ENCODE data around the gene GALNT16.
"Not testable (repeated sequence)": the region's sequence is repeated elsewhere in the genome, so short reads cannot be mapped to it uniquely, and the experiment has no call there.

The GALNT16 gene

DNA sequence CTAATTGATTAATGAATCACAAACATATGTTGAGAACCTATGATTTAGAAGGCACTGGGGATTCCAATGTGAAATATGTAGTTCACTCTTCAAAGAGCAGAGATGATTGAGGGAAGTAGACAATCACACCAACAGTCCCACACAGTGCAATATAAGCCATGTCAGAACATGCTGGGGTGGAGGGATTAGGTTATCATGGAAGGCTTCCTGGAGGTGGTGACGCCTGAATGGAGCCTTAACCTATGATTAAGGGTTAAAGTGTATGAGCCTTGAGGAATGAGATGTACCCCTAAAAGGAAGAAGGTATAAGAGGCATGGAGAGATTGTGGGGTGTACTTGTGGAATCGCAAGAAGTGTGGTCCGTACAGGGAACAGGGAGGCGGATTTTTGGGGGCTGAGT lies 106.8 kb downstream of the GALNT16 start:
- H3K9me3 Mint-ChIP-seq, result no peaks in the 10 kb centered on the region

DNA sequence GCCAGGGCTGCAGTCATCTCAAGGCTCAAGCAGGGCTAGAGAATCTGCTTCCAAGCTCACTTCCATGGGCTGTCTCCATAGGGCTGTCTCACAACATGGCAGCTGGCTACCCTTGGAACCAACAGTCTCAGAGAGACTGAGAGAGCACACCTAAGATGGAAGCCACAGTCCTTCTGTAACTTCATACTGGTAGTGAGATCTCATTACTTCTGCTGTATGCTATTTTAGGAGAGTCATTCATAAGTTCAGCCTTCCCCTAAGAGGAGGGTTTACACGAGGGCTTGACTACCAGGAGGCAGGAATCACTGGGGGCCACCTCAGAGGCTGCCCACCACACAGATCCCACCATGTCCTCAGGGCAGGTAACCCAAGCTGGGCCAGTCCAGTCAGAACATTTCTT lies 108.4 kb downstream of the GALNT16 start:
- ATAC-seq (no peak), DNase-seq (no peak)
- no peaks in the 10 kb centered on the region for H3K27me3 Mint-ChIP-seq
- no peak overlapping the region for H3K4me3 Mint-ChIP-seq
- no peak overlapping the region for H3K27ac Mint-ChIP-seq
- H3K9me3 Mint-ChIP-seq, result no peaks in the 10 kb centered on the region
- peaks cover 9% of the 10 kb centered on the region for H3K4me1 Mint-ChIP-seq

More for the DNA sequence above, 106.8 kb downstream of the GALNT16 start:
- ATAC-seq (no peak), DNase-seq (no peak)
- Mint-ChIP-seq H3K27me3 (no peaks in the 10 kb centered on the region), H3K27ac (no peak overlapping the region), H3K4me1 (no peaks in the 10 kb centered on the region), H3K4me3 (no peak overlapping the region)

DNA sequence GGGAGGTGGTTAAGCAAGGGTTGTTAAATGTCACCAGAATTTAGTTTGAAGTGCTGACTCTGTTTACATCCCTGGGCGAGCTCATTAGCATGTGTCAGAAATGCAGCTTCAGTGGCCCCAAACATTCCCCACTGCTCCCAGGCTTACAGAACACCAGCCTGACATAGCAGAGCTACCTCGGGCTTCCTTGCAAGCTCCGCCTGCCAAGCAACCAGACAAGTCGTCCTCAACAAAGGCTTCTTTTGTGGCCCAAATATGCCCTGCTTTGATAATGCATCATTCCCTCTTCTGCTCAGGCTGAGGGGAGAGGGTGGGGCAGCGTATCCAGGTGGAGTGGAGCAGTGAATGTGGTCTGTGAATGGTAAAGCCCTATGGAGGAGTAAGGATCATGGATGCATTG lies 110.1 kb downstream of the GALNT16 start:
- DNase-seq, result no peak
- no peak overlapping the region for H3K4me3 Mint-ChIP-seq
- peaks cover 0 to under 1% of the 10 kb centered on the region in 2 donors for H3K9me3 Mint-ChIP-seq
- ATAC-seq, result no peak
- H3K4me1 Mint-ChIP-seq, result peaks cover 24% of the 10 kb centered on the region
- no peaks in the 10 kb centered on the region for H3K27me3 Mint-ChIP-seq
- no peak overlapping the region for H3K27ac Mint-ChIP-seq

DNA sequence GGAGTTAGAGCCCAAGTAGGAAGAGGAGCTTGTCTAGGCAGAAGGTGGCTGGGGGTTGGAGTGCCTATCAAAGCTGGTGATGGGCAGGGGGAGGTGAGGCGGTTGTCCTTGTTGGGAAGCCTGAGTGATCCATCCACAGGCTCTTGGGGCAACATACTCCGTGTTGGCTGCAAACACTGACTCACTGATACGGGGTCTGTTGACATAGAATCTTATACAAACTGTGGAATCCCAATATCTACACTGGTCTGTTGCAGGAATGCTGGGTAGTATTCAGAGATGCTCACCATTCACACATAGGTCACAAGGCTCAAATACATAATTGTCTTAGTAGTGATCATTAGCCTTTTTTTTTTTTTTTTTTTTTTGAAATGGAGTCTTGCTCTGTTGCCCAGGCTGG lies 112.2 kb downstream of the GALNT16 start:
- DNase-seq, result no peak
- Mint-ChIP-seq H3K27me3 (no peaks in the 10 kb centered on the region), H3K9me3 (peaks cover 7 to 16% of the 10 kb centered on the region in 2 donors), H3K4me3 (no peak overlapping the region), H3K4me1 (peaks cover 24% of the 10 kb centered on the region), H3K27ac (peak overlapping the region in 1 of 2 donors; percentile 9)
- no peak for ATAC-seq

DNA sequence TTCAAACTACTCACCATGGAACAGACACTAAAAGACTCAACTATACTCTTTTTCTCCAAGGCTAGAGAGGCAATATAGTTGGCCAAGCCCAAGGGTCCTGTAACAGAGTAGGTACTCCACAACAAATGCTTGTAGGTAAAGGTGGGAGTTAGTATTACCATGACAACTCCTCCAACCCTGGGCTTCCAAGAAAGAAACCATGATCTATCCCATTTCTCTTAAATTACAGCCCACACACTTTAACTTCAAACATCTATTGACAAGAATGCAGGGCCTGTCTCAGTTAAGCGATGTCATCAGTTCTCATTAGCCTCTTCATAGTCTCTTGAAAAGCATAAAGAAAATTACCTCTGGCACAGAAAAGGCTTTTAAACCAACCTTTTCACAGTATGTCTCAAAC lies 113.1 kb downstream of the GALNT16 start:
- peaks cover 7 to 16% of the 10 kb centered on the region in 2 donors for H3K9me3 Mint-ChIP-seq
- peak overlapping the region in 1 of 2 donors; percentile 83 for H3K27ac Mint-ChIP-seq
- no peaks in the 10 kb centered on the region for H3K27me3 Mint-ChIP-seq
- ATAC-seq (peak; percentile 71), DNase-seq (no peak)
- peaks cover 24% of the 10 kb centered on the region for H3K4me1 Mint-ChIP-seq
- H3K4me3 Mint-ChIP-seq, result peak overlapping the region in 1 of 2 donors; percentile 63

DNA sequence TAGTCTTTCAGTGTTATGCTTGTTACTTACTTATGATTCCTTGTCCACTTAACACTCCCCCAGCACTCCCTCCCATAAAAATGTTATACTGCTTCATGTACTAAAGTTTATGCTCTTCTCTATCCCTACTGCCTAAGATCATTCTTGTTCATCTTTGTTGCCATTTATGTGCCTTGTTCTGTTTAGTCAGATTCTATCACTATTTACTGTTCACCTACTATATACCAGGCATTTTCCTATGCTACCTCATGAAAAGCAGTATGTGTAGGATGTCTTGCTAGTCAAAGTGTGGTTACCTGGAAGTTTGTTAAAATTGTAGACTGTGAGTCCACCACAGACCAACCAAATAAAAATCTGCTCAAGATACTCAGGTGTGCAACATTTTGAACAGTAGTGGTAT lies 114.3 kb downstream of the GALNT16 start:
- no peaks in the 10 kb centered on the region for H3K27me3 Mint-ChIP-seq
- peak overlapping the region; percentile 1 to 3 for H3K27ac Mint-ChIP-seq
- DNase-seq, result no peak
- no peak for ATAC-seq
- peaks cover 7 to 16% of the 10 kb centered on the region in 2 donors for H3K9me3 Mint-ChIP-seq
- peaks cover 24% of the 10 kb centered on the region for H3K4me1 Mint-ChIP-seq
- H3K4me3 Mint-ChIP-seq, result peak overlapping the region in 1 of 2 donors; percentile 2

DNA sequence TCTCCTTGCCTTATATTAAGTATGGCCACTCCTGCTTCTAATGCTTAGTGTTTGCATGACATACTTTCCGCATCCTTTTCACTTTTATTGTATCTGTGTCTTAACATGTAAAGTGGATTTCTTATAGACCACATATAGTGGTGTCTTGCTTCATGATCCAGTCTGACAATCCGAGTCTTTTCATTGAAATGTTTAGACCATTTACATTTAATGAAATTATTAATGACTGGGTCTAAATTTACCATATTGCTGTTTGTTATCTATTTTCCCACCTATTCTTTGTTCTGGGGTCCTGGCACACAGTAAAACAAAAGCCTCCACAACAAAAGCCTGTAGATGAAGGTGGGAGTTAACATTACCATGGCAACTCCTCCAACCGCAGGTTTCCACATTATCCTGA lies 115.2 kb downstream of the GALNT16 start:
- H3K4me1 Mint-ChIP-seq, result peaks cover 24% of the 10 kb centered on the region
- H3K27me3 Mint-ChIP-seq, result no peaks in the 10 kb centered on the region
- DNase-seq (no peak), ATAC-seq (no peak)
- H3K27ac Mint-ChIP-seq, result no peak overlapping the region
- H3K4me3 Mint-ChIP-seq, result no peak overlapping the region
- peaks cover 7 to 16% of the 10 kb centered on the region in 2 donors for H3K9me3 Mint-ChIP-seq

DNA sequence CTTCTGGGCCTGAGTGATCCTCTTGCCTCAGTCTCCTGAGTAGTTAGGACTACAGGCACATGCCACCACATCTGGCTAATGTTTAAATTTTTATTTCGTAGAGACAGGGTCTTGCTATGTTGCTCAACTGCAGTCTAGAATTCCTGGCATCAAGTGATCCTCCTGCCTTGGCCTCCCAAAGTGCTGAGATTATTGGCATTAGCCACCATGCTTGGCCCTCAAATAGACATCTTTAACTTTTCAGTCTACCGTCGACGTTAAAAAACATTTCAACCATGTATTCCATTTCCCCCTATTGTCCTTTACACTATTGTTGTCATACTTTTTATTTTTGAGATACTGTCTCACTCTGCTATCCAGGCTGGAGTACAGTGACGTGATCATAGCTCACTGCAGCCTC lies 115.8 kb downstream of the GALNT16 start:
- Mint-ChIP-seq H3K4me1 (peaks cover 24% of the 10 kb centered on the region), H3K4me3 (no peak overlapping the region), H3K27me3 (no peaks in the 10 kb centered on the region), H3K9me3 (peaks cover 7 to 16% of the 10 kb centered on the region in 2 donors), H3K27ac (no peak overlapping the region)
- ATAC-seq (no peak), DNase-seq (no peak)

DNA sequence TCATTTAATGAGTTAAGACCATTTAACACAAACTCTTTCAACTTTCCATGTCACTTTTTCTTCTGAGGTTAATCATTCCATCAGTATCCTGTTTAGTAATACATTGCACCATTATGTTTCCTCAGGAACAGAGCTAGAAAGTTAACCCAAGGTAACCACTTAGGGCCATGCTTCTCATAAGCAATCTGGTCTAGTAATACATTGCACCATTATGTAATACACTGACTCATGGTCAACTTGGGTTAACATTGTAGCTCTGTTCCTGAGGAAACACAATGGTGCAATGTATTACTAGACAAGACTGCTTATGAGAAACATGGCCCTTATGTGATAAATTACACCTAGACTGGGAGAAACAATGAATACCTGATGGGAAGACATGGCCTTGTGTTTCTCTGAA lies 116.5 kb downstream of the GALNT16 start:
- H3K27me3 Mint-ChIP-seq, result no peaks in the 10 kb centered on the region
- peaks cover 24% of the 10 kb centered on the region for H3K4me1 Mint-ChIP-seq
- no peak for DNase-seq
- no peak overlapping the region for H3K27ac Mint-ChIP-seq
- peaks cover 7 to 16% of the 10 kb centered on the region in 2 donors for H3K9me3 Mint-ChIP-seq
- ATAC-seq, result no peak
- no peak overlapping the region for H3K4me3 Mint-ChIP-seq

DNA sequence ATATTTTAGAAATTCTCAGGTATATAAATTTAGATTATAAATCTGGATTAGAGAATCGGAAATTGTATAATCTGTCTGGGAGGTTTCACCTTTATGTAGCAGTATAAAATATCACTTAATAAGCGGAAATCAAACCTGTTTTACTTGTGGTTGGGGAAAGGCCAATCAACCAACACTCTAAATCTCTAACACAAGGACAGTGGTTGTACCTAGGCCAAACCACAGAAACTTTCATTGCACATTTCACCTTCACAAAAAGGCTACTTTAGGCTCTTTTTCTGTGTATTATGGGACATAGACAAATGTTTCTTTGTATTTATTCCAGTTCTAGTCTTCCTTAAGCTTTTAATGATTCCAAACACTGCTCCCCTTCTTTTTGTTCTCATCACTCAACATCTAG lies 118.3 kb downstream of the GALNT16 start:
- no peak for ATAC-seq
- peaks cover 7 to 16% of the 10 kb centered on the region in 2 donors for H3K9me3 Mint-ChIP-seq
- H3K27ac Mint-ChIP-seq, result peak overlapping the region in 1 of 2 donors; percentile 68
- H3K4me3 Mint-ChIP-seq, result no peak overlapping the region
- no peak for DNase-seq
- H3K27me3 Mint-ChIP-seq, result no peaks in the 10 kb centered on the region
- H3K4me1 Mint-ChIP-seq, result peaks cover 16% of the 10 kb centered on the region

DNA sequence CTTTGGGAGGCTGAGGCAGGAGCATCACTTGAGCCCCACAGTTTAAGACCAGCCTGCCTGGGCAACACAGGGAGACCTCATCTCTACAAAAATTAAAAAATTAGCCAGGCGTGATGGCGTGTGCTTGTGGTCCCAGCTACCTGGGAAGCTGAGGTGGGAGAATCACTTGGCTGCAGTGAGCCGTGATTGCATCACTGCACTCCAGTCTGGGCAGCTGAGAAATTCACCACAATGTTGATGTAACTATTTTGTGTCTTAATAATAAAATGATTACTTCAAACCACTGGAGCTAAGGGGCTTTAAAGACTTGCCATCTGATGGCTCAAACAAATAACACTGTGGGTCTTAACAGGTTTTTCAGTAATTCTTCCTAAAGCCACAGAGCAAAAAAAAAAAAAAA lies 127.4 kb downstream of the GALNT16 start:
- H3K9me3 Mint-ChIP-seq, result no peaks in the 10 kb centered on the region
- H3K4me3 Mint-ChIP-seq, result no peak overlapping the region
- ATAC-seq (no peak), DNase-seq (no peak)
- peaks cover 34% of the 10 kb centered on the region for H3K4me1 Mint-ChIP-seq
- no peaks in the 10 kb centered on the region for H3K27me3 Mint-ChIP-seq
- H3K27ac Mint-ChIP-seq, result no peak overlapping the region

DNA sequence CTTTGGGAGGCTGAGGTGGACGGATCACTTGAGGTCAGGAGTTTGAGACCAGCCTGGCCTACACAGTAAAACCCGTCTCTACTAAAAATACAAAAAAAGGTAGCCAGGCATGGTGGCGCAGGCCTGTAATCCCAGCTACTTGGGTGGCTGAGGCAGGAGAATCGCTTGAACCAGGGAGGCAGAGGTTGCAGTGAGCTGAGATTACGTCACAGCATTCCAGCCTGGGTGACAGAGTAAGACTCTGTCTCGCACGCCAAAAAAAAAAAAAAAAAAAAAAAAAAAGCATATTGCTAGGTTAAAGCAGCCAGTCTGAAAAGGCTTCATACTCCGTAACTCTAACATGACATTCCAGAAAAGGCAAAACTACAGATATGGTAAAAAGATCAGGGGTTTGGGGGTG lies 131.4 kb downstream of the GALNT16 start:
- Mint-ChIP-seq H3K4me1 (peaks cover 63% of the 10 kb centered on the region), H3K4me3 (peak overlapping the region in 1 of 2 donors; percentile 33), H3K27ac (peak overlapping the region; percentile 39 to 40)
- not testable (repeated sequence) for H3K9me3 Mint-ChIP-seq, H3K27me3 Mint-ChIP-seq, ATAC-seq, DNase-seq

DNA sequence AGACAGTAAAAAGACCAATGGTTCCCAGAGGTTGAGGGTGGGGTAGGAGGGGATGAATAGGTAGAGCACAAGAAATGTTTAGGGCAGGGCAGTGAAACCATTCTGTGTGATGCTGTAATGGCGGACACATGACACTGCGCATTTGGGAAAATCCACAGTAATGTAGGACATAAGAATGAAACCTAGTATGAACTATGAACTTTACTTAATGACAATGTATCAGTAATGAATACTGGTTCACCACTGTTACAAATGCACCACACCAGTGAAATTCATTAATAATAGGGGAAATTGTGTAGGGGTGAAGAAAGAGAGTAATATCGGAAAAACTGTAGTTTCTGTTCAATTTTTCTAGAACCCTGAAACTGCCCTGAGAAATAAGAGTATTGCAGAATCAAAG lies 132.5 kb downstream of the GALNT16 start:
- no peak for DNase-seq
- H3K27ac Mint-ChIP-seq, result peak overlapping the region in 1 of 2 donors; percentile 7
- peaks cover 71% of the 10 kb centered on the region for H3K4me1 Mint-ChIP-seq
- H3K27me3 Mint-ChIP-seq, result no peaks in the 10 kb centered on the region
- H3K9me3 Mint-ChIP-seq, result no peaks in the 10 kb centered on the region
- no peak for ATAC-seq
- H3K4me3 Mint-ChIP-seq, result peak overlapping the region; percentile 6 to 33

DNA sequence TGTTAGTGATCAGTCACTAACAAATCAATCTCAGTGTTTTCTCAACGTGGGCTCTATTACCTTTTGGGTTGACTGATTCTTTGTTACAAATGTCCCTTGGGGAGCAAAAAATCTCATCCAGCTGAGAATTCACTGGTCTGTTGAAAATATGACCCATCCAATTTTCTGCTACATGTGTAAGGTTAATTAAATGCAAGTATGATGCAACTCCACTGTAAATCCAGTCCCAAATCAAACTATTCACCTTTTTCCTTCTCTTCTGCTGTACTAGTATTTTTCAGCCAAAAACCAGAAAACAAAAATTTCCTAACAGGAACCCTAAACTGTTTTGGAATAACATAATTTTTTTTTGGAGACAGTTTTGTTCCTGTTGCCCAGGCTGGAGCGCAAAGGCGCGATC lies 136.0 kb downstream of the GALNT16 start:
- peak overlapping the region; percentile 88 to 96 for H3K4me3 Mint-ChIP-seq
- H3K27ac Mint-ChIP-seq, result peak overlapping the region; percentile 48 to 86
- no peaks in the 10 kb centered on the region for H3K27me3 Mint-ChIP-seq
- no peaks in the 10 kb centered on the region for H3K9me3 Mint-ChIP-seq
- no peak for ATAC-seq
- H3K4me1 Mint-ChIP-seq, result peaks cover 78% of the 10 kb centered on the region
- DNase-seq, result no peak

DNA sequence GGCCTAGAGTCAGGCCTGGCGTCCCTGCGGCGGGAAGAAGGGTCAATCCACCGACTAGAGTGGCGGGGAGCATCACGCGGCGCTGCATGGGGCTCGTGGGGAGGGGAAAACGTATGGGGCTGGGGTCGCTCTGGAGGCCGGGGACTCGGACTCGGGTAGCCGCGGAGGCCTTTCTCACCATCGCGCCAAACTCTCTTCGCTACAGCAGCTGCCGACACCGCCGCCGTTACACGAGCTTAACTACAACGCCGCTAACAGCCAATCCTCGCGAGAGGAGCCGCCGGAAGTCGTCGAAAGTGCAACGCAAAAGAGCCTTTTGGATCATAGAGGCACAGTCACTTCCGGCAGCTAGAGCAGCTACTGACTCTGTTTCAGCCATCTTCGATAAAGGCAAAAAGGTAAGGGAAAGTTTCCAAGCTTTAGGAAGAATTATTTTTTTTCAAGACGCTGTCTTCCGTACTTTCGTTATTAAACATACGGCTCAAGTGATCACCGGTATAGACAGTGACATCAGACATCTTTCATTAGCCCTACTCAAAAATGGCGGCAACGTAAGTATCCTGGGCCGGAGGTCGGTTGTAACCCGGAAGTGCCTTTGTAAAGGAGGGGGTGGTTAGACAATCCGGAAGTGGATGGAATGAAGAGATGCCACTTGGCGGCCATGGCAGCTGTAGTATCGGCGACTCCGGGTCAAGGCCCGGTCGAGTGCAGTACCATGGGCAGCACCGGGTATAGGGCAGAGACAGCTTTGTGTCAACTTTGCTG lies 138.3 kb downstream of the GALNT16 start, which contains the start of the genes ERH and SLC39A9:
ERH (minus strand) TSS at position 247 of the 765 bp plus-strand sequence; CDS start at position 181, 66 bp downstream.
SLC39A9 (plus strand) TSS at position 640 of the 765 bp plus-strand sequence. CDS start 678 bp downstream, outside the sequence.
- peaks cover 62% of the 10 kb centered on the region for H3K4me1 Mint-ChIP-seq
- peak within 1 kb of the TSS; percentile 98 to 100 for H3K27ac Mint-ChIP-seq
- ATAC-seq (peak; percentile 95), DNase-seq (peak; percentile 88 to 94)
- H3K4me3 Mint-ChIP-seq, result peak within 1 kb of the TSS; percentile 88 to 96
- H3K9me3 Mint-ChIP-seq, result no peaks in the 10 kb centered on the region
- no peaks in the 10 kb centered on the region for H3K27me3 Mint-ChIP-seq

DNA sequence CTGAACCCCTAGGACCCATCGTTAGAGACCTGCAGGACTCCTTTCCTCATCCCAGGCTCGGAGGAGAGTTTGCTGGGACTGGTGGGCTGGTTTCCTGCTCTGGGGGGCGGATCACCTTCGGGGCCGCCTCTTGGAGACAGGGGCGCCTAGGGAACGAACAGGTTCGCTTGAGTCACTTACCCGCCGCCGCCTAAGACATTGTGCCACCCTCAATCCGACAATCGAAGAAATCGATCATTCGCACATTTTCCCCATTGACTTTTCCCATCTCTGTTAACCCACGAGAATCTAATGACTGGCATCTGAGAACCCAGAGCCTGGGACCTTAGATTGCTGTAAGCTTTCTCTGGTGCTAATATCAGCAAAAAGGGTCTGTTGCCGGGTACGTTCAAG lies 138.9 kb downstream of the GALNT16 start:
- H3K27ac Mint-ChIP-seq, result peak overlapping the region; percentile 98 to 100
- H3K4me3 Mint-ChIP-seq, result peak overlapping the region; percentile 88 to 96
- H3K27me3 Mint-ChIP-seq, result no peaks in the 10 kb centered on the region
- peak; percentile 38 for ATAC-seq
- no peaks in the 10 kb centered on the region for H3K9me3 Mint-ChIP-seq
- H3K4me1 Mint-ChIP-seq, result peaks cover 56% of the 10 kb centered on the region
- no peak for DNase-seq
